Gastroesophageal sphincter (tissue), 3 donors: ENCODE measurements around the gene MICALL2.

Experiments
- POLR2AphosphoS5 ChIP-seq: sonication (generic); formaldehyde crosslinking; IDR thresholded peaks from one replicate; pipeline ENCODE4 v1.6.1; 2017; ENCODE audit warnings: antibody characterized with exemption
- TF ChIP-seq, protein P1 (sequence below), 4 experiments: fragments of 200-600 bp in 2 of 4; fragments of 450-650 bp in 2 of 4; sonication (generic) in 1 of 4; IDR thresholded peaks; one replicate each; pipeline ENCODE4 v1.5.1; 2017 to 2019; ENCODE audit warnings: antibody characterized with exemption in 4 of 4, mild to moderate bottlenecking in 2 of 4, moderate library complexity in 2 of 4

DNA sequence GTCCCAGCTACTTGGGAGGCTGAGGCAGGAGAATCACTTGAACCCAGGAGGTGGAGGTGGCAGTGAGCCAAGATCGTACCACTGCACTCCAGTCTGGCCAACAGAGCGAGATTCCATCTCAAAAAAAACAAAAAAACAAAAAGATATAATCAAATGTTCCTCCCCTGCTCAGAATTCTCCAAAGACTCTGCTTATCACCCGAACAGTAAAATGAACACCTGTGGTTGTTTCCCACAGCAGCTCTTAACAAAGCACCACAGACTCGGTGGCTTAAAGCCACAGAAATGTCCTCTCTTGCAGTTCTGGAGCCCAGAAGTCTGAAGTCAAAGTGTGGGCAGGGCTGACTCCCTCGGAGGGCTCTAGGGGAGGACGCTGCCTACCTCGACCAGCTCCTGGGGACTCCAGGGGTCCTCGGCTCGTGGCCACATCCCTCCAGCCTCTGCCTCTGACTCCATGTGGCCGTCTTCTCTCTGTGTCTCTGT is 49.0 kb upstream of the MICALL2 start:
- TF ChIP-seq, protein P1, sequence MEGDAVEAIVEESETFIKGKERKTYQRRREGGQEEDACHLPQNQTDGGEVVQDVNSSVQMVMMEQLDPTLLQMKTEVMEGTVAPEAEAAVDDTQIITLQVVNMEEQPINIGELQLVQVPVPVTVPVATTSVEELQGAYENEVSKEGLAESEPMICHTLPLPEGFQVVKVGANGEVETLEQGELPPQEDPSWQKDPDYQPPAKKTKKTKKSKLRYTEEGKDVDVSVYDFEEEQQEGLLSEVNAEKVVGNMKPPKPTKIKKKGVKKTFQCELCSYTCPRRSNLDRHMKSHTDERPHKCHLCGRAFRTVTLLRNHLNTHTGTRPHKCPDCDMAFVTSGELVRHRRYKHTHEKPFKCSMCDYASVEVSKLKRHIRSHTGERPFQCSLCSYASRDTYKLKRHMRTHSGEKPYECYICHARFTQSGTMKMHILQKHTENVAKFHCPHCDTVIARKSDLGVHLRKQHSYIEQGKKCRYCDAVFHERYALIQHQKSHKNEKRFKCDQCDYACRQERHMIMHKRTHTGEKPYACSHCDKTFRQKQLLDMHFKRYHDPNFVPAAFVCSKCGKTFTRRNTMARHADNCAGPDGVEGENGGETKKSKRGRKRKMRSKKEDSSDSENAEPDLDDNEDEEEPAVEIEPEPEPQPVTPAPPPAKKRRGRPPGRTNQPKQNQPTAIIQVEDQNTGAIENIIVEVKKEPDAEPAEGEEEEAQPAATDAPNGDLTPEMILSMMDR (IDR thresholded peaks at IDR 0.05) = no peak
- TF ChIP-seq POLR2AphosphoS5 = no peak
